A549 (cell line): ENCODE results near the gene LYPD8. TPM values are rescaled to one million over a fixed set of nuclear protein-coding genes. Genes with fewer than 3 reads are reported as not detected.

Experiments used
- ATAC-seq, 2 experiments: fragments of 200-7000 bp in 1 of 2; fragments of >200 bp in 1 of 2; cut with Nextera tagmentation in 1 of 2; cut with Tn5 transposase in 1 of 2; 3 replicates each; pipeline versions ENCODE4 v1.8.0 to v1.9.1; 2018 to 2020; ENCODE audit warnings: mild to moderate bottlenecking in 1 of 2, moderate library complexity in 1 of 2
- CTCF ChIA-PET: fragments of 300-600 bp; sonication (Branson Sonifier 250); formaldehyde crosslinking; extraction: SDS; loops from one replicate; lab custom pipeline; 2021; ENCODE audit warnings: antibody characterized with exemption, inconsistent platforms; lab: Yijun Ruan, JAX
- POLR2A ChIA-PET: fragments of 350-600 bp; formaldehyde crosslinking; extraction: SDS; loops from one replicate; lab custom pipeline; 2021; ENCODE audit warnings: antibody characterized with exemption, inconsistent platforms; lab: Yijun Ruan, JAX
- DNase-seq, 2 experiments: peaks; one replicate each; pipeline versions ENCODE4 v3.0.0 to v3.0.0-alpha.2; 2011 to 2016; ENCODE audit warnings: low read depth in 1 of 2, low spot score in 1 of 2
- FAIRE-seq: peaks from 2 replicates; lab custom pipeline; 2011; peaks lifted over from hg19 to GRCh38; lab: Jason Lieb, UNC
- H3K27ac ChIP-seq, 2 experiments: fragments of >200 bp; sonication (Bioruptor Twin); formaldehyde crosslinking; 3 replicates each; pipeline ENCODE4 v1.5.1; 2016 to 2017
- H3K4me1 ChIP-seq: fragments of >200 bp; sonication (Bioruptor Twin); formaldehyde crosslinking; 3 replicates; pipeline ENCODE4 v1.6.1; 2016
- H3K4me2 ChIP-seq: fragments of >200 bp; sonication (Bioruptor Twin); formaldehyde crosslinking; 3 replicates; pipeline ENCODE4 v1.6.1; 2016
- H3K4me3 ChIP-seq: fragments of >200 bp; sonication (Bioruptor Twin); formaldehyde crosslinking; 3 replicates; pipeline ENCODE4 v1.5.1; 2016
- H3K9me3 ChIP-seq: fragments of >200 bp; sonication (Bioruptor Twin); formaldehyde crosslinking; 3 replicates; pipeline ENCODE4 v1.6.1; 2016
- CBX2 ChIP-seq: fragments of 200-600 bp; sonication (generic); IDR thresholded peaks from 2 replicates; pipeline ENCODE4 v1.6.1; 2016; ENCODE audit warnings: low read depth, mild to moderate bottlenecking, borderline replicate concordance
- CEBPB ChIP-seq, 2 experiments: fragments of >200 bp in 1 of 2; sonication (Bioruptor Twin) in 1 of 2; formaldehyde crosslinking in 1 of 2; IDR thresholded peaks; 2 replicates each; pipeline ENCODE4 v1.6.1; 2012 to 2016
- CHD4 ChIP-seq: fragments of 200-600 bp; sonication (generic); IDR thresholded peaks from 2 replicates; pipeline ENCODE4 v1.6.1; 2016; ENCODE audit warnings: antibody characterized with exemption, mild to moderate bottlenecking, borderline replicate concordance
- EHF ChIP-seq: fragments of 250-450 bp; sonication (Bioruptor Pico); IDR thresholded peaks from 2 replicates; pipeline ENCODE4 v1.5.0; 2020; ENCODE audit warnings: mild to moderate bottlenecking
- ESRRA ChIP-seq: fragments of 150-350 bp; IDR thresholded peaks from 2 replicates; pipeline ENCODE4 v1.6.1; 2014; ENCODE audit warnings: mild to moderate bottlenecking, low read length, borderline replicate concordance
- FOSL2 ChIP-seq, 2 experiments: fragments of 450-650 bp in 1 of 2; fragments of >200 bp in 1 of 2; sonication (Bioruptor Twin) in 1 of 2; formaldehyde crosslinking; IDR thresholded peaks; 2 replicates each; pipeline versions ENCODE4 v1.5.0 to v1.6.1; 2016 to 2020; ENCODE audit warnings: mild to moderate bottlenecking in 1 of 2, moderate library complexity in 1 of 2
- HDAC2 ChIP-seq: fragments of 200-600 bp; sonication (generic); IDR thresholded peaks from 2 replicates; pipeline ENCODE4 v1.6.1; 2016
- HOXA7 ChIP-seq: fragments of 250-450 bp; sonication (Bioruptor Pico); IDR thresholded peaks from 2 replicates; pipeline ENCODE4 v1.5.0; 2020; ENCODE audit warnings: mild to moderate bottlenecking, moderate library complexity
- HOXB13 ChIP-seq: fragments of 250-450 bp; sonication (Bioruptor Pico); IDR thresholded peaks from 2 replicates; pipeline ENCODE4 v1.5.0; 2020; ENCODE audit warnings: low read depth, mild to moderate bottlenecking, moderate library complexity
- JUN ChIP-seq, 2 experiments: fragments of >200 bp; sonication (Bioruptor Twin); formaldehyde crosslinking; IDR thresholded peaks; 2 replicates in 1 of 2; 3 replicates in 1 of 2; pipeline ENCODE4 v1.6.1; 2016 to 2017
- KDM5A ChIP-seq: fragments of 200-600 bp; sonication (generic); IDR thresholded peaks from 2 replicates; pipeline ENCODE4 v1.6.1; 2016; ENCODE audit warnings: antibody characterized with exemption, mild to moderate bottlenecking
- MAFK ChIP-seq: fragments of 450-650 bp; IDR thresholded peaks from 2 replicates; pipeline ENCODE4 v1.6.1; 2014; ENCODE audit not compliant: partially characterized antibody
- MYC ChIP-seq: IDR thresholded peaks from 2 replicates; pipeline ENCODE4 v1.6.1; 2012; ENCODE audit warnings: mild to moderate bottlenecking, inconsistent platforms, low read length, improper control_type of control experiment, borderline replicate concordance
- NPAS2 ChIP-seq: fragments of 250-450 bp; sonication (Bioruptor Pico); IDR thresholded peaks from 2 replicates; pipeline ENCODE4 v1.8.0; 2022; ENCODE audit warnings: mild to moderate bottlenecking, moderate library complexity, borderline replicate concordance
- POLR2A ChIP-seq: IDR thresholded peaks from 2 replicates; pipeline ENCODE4 v1.6.1; 2012; ENCODE audit warnings: mild to moderate bottlenecking, low read length
- RAD21 ChIP-seq, 2 experiments: fragments of >200 bp in 1 of 2; sonication (Bioruptor Twin) in 1 of 2; formaldehyde crosslinking in 1 of 2; IDR thresholded peaks in 1 of 2; conservative IDR thresholded peaks in 1 of 2; 2 replicates in 1 of 2; 3 replicates in 1 of 2; pipeline ENCODE4 v1.6.1; 2012 to 2018; ENCODE audit warnings: inconsistent platforms in 1 of 2
- RFX5 ChIP-seq: fragments of 450-650 bp; IDR thresholded peaks from 2 replicates; pipeline ENCODE4 v1.7.1; 2014; ENCODE audit warnings: antibody characterized with exemption, mild to moderate bottlenecking, moderate library complexity
- ZFP36 ChIP-seq: fragments of 450-650 bp; IDR thresholded peaks from 2 replicates; pipeline ENCODE4 v1.6.1; 2014; ENCODE audit warnings: borderline replicate concordance; ENCODE audit not compliant: partially characterized antibody
- WGBS: methylation state at CpG from one replicate; pipeline ENCODE4 v1.1.6; 2017; ENCODE audit errors: missing lambda C conversion rate; 5-methylcytosine and 5-hydroxymethylcytosine counted together
- polyA plus RNA-seq, 4 experiments: library from polyadenylated mRNA; depleted of rRNA in 3 of 4; stranded (reverse); fragments of >200 nt; fragmentation: RNase III in 1 of 4; extraction: RNeasy Plus Mini Kit Qiagen cat#74134 plus additional on column Dnase treatment in 1 of 4; gene quantifications; 2 replicates in 3 of 4; 3 replicates in 1 of 4; pipeline ENCODE4 v1.2.3, GENCODE V29; 2011 to 2017
- TF ChIP-seq, protein P1 (sequence below): fragments of >200 bp; sonication (Bioruptor Twin); formaldehyde crosslinking; IDR thresholded peaks from 3 replicates; pipeline ENCODE4 v1.5.1; 2016
- TF ChIP-seq, protein P2 (sequence below): fragments of 250-450 bp; sonication (Bioruptor Pico); IDR thresholded peaks from 2 replicates; pipeline ENCODE4 v1.5.0; 2021; ENCODE audit warnings: mild to moderate bottlenecking, moderate library complexity, borderline replicate concordance
- TF ChIP-seq, protein P3 (sequence below): fragments of 200-600 bp; sonication (generic); IDR thresholded peaks from 2 replicates; pipeline ENCODE4 v1.6.1; 2016; ENCODE audit warnings: antibody characterized with exemption, mild to moderate bottlenecking, moderate library complexity
- TF ChIP-seq, protein P4 (sequence below): fragments of >200 bp; sonication (Bioruptor Twin); formaldehyde crosslinking; IDR thresholded peaks from 3 replicates; pipeline ENCODE4 v1.6.1; 2016
- TF ChIP-seq, protein P5 (sequence below): fragments of 450-650 bp; IDR thresholded peaks from 2 replicates; pipeline ENCODE4 v1.6.1; 2014; ENCODE audit warnings: antibody characterized with exemption

Gene LYPD8
- polyA plus RNA-seq, 2 of the 4 experiments (the other 2 are of a cell fraction) = 0.12 to 0.53 TPM

DNA sequence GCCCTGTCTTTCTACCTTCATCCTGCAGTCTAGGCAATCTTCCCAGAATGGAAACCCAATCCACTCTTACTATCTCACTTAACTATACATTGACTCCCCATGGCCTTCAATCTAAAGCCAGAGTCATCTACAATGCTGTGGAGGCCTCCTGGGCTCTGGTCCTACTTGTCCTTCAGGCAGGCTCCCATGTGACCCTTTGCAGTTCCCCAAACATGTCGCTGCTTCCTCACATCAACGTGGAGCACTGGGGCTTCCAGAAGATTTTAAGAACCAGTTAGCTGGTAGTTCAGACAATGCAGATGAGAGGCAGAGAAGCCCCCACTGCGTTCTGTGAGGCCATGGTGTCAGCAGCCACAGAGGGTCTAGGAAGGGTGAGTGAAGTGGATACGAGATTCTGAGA lies 18.6 kb downstream of the LYPD8 start:
- TF ChIP-seq ESRRA (no peak), HOXB13 (CRISPR knock-in tag) (no peak), EHF (CRISPR knock-in tag) (no peak)
- TF ChIP-seq, protein P1, sequence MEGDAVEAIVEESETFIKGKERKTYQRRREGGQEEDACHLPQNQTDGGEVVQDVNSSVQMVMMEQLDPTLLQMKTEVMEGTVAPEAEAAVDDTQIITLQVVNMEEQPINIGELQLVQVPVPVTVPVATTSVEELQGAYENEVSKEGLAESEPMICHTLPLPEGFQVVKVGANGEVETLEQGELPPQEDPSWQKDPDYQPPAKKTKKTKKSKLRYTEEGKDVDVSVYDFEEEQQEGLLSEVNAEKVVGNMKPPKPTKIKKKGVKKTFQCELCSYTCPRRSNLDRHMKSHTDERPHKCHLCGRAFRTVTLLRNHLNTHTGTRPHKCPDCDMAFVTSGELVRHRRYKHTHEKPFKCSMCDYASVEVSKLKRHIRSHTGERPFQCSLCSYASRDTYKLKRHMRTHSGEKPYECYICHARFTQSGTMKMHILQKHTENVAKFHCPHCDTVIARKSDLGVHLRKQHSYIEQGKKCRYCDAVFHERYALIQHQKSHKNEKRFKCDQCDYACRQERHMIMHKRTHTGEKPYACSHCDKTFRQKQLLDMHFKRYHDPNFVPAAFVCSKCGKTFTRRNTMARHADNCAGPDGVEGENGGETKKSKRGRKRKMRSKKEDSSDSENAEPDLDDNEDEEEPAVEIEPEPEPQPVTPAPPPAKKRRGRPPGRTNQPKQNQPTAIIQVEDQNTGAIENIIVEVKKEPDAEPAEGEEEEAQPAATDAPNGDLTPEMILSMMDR = no peak
- TF ChIP-seq, protein P2, sequence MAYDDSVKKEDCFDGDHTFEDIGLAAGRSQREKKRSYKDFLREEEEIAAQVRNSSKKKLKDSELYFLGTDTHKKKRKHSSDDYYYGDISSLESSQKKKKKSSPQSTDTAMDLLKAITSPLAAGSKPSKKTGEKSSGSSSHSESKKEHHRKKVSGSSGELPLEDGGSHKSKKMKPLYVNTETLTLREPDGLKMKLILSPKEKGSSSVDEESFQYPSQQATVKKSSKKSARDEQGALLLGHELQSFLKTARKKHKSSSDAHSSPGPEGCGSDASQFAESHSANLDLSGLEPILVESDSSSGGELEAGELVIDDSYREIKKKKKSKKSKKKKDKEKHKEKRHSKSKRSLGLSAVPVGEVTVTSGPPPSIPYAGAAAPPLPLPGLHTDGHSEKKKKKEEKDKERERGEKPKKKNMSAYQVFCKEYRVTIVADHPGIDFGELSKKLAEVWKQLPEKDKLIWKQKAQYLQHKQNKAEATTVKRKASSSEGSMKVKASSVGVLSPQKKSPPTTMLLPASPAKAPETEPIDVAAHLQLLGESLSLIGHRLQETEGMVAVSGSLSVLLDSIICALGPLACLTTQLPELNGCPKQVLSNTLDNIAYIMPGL (CRISPR knock-in tag) = no peak
- FAIRE-seq (no peak), ATAC-seq (no peak), DNase-seq (no peak)
- POLR2A ChIA-PET = no interaction called here
- WGBS = 0% methylated on average over 4 of the region's 4 CpGs
- CTCF ChIA-PET = no interaction called here
- Histone ChIP-seq H3K9me3 (peaks cover 4% of the 10 kb centered on the region; the same call in 1 of the 3 replicates), H3K4me3 (no peak overlapping the region), H3K4me1 (no peaks in the 10 kb centered on the region), H3K27ac (no peak overlapping the region), H3K4me2 (no peak overlapping the region)

DNA sequence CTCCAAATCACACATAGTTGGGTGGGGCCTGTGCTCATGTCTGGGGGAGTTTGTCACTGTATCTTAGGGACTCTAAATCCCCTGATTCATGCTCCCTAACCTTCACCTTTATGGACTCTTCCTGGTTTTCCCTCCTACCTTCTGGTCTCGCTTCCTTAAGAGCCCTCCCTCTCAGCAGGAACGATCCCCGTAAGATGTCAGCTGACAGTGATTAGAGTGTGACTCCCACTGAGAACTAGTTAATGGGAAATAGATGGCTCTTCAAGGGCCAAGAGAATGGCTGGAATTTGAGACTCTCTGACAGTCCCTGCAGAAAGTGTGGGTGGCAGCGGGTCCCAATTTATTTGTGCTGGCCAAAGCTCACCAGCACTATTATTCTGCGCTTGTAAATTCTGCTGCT lies 22.0 kb downstream of the LYPD8 start:
- FAIRE-seq = no peak
- peaks cover 7% of the 10 kb centered on the region; the same call in 1 of the 3 replicates for H3K9me3 ChIP-seq
- H3K4me3 ChIP-seq = no peak overlapping the region
- no peak overlapping the region for H3K27ac ChIP-seq
- no peak for ATAC-seq
- TF ChIP-seq RFX5 (no peak), POLR2A (no peak), ZFP36 (no peak), CEBPB (IDR thresholded peaks at IDR 0.05) (no peak), KDM5A (no peak), MAFK (no peak), FOSL2 (IDR thresholded peaks at IDR 0.05) (no peak), FOSL2 (CRISPR knock-in tag; IDR thresholded peaks at IDR 0.05) (no peak), HOXA7 (CRISPR knock-in tag) (no peak), RAD21 (conservative IDR thresholded peaks at IDR 0.05 in 1 of 2, IDR thresholded peaks at IDR 0.05 in 1 of 2) (no peak), CHD4 (no peak), MYC (no peak), CBX2 (no peak), HDAC2 (no peak), HOXB13 (CRISPR knock-in tag) (no peak), JUN (IDR thresholded peaks at IDR 0.05) (no peak), NPAS2 (no peak)
- TF ChIP-seq, protein P3, sequence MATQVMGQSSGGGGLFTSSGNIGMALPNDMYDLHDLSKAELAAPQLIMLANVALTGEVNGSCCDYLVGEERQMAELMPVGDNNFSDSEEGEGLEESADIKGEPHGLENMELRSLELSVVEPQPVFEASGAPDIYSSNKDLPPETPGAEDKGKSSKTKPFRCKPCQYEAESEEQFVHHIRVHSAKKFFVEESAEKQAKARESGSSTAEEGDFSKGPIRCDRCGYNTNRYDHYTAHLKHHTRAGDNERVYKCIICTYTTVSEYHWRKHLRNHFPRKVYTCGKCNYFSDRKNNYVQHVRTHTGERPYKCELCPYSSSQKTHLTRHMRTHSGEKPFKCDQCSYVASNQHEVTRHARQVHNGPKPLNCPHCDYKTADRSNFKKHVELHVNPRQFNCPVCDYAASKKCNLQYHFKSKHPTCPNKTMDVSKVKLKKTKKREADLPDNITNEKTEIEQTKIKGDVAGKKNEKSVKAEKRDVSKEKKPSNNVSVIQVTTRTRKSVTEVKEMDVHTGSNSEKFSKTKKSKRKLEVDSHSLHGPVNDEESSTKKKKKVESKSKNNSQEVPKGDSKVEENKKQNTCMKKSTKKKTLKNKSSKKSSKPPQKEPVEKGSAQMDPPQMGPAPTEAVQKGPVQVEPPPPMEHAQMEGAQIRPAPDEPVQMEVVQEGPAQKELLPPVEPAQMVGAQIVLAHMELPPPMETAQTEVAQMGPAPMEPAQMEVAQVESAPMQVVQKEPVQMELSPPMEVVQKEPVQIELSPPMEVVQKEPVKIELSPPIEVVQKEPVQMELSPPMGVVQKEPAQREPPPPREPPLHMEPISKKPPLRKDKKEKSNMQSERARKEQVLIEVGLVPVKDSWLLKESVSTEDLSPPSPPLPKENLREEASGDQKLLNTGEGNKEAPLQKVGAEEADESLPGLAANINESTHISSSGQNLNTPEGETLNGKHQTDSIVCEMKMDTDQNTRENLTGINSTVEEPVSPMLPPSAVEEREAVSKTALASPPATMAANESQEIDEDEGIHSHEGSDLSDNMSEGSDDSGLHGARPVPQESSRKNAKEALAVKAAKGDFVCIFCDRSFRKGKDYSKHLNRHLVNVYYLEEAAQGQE = no peak
- TF ChIP-seq, protein P4, sequence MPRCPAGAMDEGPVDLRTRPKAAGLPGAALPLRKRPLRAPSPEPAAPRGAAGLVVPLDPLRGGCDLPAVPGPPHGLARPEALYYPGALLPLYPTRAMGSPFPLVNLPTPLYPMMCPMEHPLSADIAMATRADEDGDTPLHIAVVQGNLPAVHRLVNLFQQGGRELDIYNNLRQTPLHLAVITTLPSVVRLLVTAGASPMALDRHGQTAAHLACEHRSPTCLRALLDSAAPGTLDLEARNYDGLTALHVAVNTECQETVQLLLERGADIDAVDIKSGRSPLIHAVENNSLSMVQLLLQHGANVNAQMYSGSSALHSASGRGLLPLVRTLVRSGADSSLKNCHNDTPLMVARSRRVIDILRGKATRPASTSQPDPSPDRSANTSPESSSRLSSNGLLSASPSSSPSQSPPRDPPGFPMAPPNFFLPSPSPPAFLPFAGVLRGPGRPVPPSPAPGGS = no peak
- TF ChIP-seq, protein P5, sequence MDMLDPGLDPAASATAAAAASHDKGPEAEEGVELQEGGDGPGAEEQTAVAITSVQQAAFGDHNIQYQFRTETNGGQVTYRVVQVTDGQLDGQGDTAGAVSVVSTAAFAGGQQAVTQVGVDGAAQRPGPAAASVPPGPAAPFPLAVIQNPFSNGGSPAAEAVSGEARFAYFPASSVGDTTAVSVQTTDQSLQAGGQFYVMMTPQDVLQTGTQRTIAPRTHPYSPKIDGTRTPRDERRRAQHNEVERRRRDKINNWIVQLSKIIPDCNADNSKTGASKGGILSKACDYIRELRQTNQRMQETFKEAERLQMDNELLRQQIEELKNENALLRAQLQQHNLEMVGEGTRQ = no peak
- TF ChIP-seq, protein P1 = no peak
- no peak overlapping the region for H3K4me2 ChIP-seq
- WGBS = 23% methylated on average over 5 of the region's 5 CpGs
- H3K4me1 ChIP-seq = no peaks in the 10 kb centered on the region
- CTCF ChIA-PET = no interaction called here
- POLR2A ChIA-PET = no interaction called here
- DNase-seq = no peak
